Gastrocnemius medialis (tissue), 4 donors: ENCODE results near the gene RNF223.

Source experiments
- CTCF ChIP-seq, 5 experiments: fragments of 450-650 bp in 3 of 5; fragments of 200-600 bp in 2 of 5; sonication (generic) in 2 of 5; IDR thresholded peaks in 4 of 5; conservative IDR thresholded peaks in 1 of 5; 1 replicate in 4 of 5; 2 replicates in 1 of 5; pipeline ENCODE4 v1.5.1; 2016 to 2019; ENCODE audit warnings: antibody characterized with exemption in 5 of 5, mild to moderate bottlenecking in 3 of 5, moderate library complexity in 3 of 5
- POLR2A ChIP-seq, 2 donors: fragments of 450-650 bp; IDR thresholded peaks; one replicate each; pipeline ENCODE4 v1.6.1; 2017; ENCODE audit warnings: antibody characterized with exemption in 2 of 2, mild to moderate bottlenecking in 2 of 2, moderate library complexity in 2 of 2

GRCh38 chr1:1071486-1072298 lies 2.4 kb downstream of the RNF223 start:
- no peak for TF ChIP-seq CTCF (IDR thresholded peaks at IDR 0.05 in 4 of 5, conservative IDR thresholded peaks at IDR 0.05 in 1 of 5)
- TF ChIP-seq POLR2A (IDR thresholded peaks at IDR 0.05), result no peak
